ENCODE measurements around the gene CNNM2. TPM values are rescaled to one million over a fixed set of nuclear protein-coding genes. Genes with fewer than 3 reads are reported as not detected.
A peak's percentile ranks its signal among the peaks of the same experiment; 100 is the strongest.
"Not testable (repeated sequence)": the region's sequence is repeated elsewhere in the genome, so short reads cannot be mapped to it uniquely, and the experiment has no call there.

Gene CNNM2
- total RNA-seq, 1 experiment from 2014 or later: 7.6 TPM

DNA sequence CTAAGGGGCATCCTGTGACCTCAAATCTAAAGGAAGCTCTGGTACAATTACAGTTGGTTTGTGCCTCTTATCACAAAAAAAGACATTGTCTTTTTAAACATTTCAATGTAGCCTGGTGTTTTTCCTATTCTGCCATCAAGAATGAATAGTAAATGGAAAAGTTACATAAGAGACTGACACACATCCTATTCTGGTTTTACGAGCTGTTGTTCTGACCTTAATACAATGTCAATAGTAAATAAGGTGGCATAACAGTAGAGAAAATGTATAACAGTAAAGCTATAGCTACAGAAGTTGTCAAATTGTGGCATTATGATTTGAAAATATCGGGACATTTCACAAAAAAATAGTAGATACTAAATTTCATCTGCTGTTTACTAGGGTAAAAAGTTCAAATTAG, 186.6 kb downstream of the CNNM2 start:
- no peak for DNase-seq (ENCODE audit: low read depth, low spot score)
- in situ Hi-C loops (cut with HindIII; ENCODE audit: low pct_unique_long_range_greater_than_20kb, low sequenced_read_pairs): no loop called here

DNA sequence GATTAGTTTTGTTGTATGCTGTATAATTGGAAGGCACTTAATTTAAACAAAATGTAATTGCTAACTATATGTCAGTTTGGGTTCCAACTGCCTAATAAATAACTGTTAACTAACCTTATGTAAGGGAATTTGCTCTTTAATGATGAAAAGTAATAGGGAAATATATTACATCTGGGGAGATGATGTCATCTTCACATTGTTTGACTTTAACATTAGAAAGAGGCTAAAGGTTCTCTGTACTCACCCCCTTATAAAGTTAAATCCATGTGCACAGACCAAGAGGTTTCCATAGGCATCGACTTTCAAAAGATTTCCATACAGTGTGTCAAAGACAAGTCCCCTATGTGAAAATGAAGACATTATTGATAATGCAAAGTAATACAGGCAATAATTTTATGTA, 187.4 kb downstream of the CNNM2 start:
- no peak for DNase-seq (ENCODE audit: low read depth, low spot score)
- in situ Hi-C loops (cut with HindIII; ENCODE audit: low pct_unique_long_range_greater_than_20kb, low sequenced_read_pairs): no loop called here

DNA sequence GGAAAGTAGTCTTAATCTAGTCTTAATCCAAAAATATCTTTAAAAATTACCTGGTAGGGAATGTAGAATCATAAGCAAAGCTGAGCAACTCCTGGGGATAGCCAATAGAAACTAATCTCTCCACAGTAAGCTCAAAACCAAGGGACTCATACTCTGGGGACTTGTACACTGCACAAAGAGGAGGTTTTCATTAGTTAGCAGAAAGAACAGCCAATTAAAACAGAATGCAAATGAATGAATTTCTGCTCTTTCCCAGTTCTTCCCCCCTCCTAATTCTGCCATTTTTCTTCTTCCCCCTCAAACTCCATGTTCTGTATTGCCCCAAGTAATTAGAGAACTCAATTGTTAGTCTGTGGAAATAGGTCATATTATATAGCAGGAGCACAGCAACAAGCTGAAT, 188.4 kb downstream of the CNNM2 start:
- in situ Hi-C loops (cut with HindIII; ENCODE audit: low pct_unique_long_range_greater_than_20kb, low sequenced_read_pairs): no loop called here
- DNase-seq (ENCODE audit: low read depth, low spot score): no peak

DNA sequence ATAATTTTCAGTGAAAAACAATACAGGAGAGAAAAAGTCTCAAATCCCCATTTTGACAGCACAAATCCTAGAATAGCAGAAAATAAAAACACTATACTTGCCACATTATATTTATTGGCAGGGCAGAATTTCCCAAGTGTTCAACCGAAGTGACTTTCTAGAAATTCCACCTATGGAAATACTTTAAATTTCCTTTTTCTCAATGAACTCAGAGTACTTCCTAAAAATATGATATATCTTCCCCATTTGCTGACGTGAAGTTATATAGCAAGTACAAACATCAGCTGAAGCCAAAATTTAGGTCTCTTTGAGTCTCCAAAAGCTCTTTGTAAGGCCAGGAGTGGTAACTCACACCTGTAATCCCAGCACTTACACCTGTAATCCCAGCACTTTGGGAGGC, 191.7 kb downstream of the CNNM2 start:
- in situ Hi-C loops (cut with HindIII; ENCODE audit: low pct_unique_long_range_greater_than_20kb, low sequenced_read_pairs): no loop called here
- DNase-seq (ENCODE audit: low read depth, low spot score): no peak

DNA sequence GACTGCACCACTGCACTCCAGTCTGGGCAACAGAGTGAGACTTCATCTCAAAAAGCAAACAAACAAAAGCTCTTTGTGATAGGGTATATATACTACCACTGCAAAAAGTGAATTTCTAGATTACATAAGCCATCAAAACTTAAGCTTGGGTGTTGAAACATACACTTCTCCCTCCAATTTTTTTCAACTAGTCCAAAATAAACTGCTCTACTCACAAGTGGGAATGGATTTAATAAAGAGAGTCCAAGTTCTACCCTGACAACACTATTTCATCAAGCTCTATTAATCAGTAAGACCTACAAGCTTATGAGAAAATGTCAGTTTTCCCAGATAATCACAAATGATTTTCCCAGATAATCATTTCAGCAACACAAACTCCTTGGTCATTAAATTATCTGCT, 192.3 kb downstream of the CNNM2 start:
- DNase-seq (ENCODE audit: low read depth, low spot score): no peak
- in situ Hi-C loops (cut with HindIII; ENCODE audit: low pct_unique_long_range_greater_than_20kb, low sequenced_read_pairs): no loop called here

DNA sequence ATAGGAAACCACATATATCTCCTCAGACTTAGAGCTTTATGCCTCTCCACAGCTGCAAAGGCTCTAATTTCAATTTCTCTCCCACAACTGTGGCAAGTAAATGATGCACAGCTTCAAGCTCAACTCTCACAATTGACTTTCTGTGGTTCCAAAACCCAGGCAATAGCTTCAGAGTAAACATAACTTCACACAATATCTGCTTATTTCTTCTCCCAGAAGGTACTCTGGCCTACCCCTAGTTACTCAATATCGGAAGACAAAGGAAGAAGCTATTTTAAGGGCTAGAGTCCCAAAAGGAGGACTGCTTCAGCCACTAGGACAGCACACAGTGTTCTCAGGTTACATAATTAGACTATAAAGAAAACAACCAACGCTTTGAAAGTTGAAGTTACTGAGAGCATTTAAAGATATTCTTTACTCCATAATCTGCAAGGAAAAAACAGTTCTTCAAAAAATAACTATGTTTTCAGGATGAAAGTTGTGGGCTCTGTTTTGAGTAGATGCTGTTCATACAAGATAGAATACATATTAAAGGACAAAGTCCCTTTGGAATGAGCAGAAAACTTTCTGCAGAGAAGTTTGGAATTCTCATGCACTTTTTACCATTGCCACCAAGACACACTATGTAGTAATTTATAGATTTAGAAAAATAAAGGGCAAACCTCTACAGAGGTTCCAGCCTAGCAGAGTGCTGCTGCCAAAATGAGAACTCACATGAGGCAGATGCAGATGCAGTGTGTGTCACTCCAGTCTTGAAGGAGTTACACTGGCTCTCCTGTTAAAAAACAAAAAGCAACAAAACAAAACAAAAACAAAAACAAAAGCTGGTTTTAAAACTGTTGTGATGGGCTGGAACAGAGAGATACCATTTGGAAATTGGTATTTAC, 193.2 kb downstream of the CNNM2 start:
- in situ Hi-C loops (cut with HindIII; ENCODE audit: low pct_unique_long_range_greater_than_20kb, low sequenced_read_pairs): no loop called here
- DNase-seq (ENCODE audit: low read depth, low spot score): peak; percentile 16

DNA sequence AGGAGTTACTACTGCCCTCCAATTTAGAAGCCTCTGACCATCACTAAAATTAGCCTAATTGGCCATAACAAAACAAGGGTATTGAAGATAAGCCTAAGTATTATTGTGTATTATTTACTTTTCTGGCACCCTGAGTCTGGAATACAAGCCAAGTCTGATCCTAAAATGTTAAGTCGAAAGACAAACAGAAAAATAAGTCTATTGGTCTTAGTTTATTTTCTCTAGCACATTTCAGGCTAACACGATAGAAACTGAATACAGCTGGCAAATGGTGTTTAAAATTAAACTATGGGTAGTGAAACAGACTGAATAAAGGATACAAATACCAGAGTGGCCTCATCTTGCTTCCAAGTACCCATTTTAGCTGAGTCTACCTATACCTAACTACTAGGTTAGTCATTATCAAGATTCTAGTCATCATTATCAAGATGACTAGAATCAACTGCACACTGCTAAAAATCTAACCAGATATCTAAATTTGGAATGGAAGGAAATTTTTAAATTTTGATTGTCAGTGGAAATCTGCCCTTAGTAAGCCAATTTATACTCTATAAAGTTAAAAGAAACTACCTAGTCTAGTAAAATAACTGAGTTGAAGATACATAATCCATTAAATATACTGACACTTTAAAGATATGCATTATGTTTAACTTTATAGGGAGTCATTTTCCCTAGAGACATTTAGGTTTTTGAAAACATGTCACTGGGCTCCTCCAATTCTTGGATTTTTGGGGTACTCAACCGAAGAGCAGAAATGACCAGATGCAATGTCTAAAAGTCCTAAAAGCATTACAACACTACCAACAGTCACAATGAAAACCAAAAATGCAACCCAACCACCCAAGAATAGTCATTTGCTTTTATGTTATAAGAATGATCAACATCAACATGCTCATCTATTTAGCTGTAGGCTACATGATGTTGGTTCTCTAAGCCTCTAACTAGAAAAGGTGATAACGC, 194.1 kb downstream of the CNNM2 start:
- no peak for DNase-seq (ENCODE audit: low read depth, low spot score)
- in situ Hi-C loops (cut with HindIII; ENCODE audit: low pct_unique_long_range_greater_than_20kb, low sequenced_read_pairs): no loop called here

DNA sequence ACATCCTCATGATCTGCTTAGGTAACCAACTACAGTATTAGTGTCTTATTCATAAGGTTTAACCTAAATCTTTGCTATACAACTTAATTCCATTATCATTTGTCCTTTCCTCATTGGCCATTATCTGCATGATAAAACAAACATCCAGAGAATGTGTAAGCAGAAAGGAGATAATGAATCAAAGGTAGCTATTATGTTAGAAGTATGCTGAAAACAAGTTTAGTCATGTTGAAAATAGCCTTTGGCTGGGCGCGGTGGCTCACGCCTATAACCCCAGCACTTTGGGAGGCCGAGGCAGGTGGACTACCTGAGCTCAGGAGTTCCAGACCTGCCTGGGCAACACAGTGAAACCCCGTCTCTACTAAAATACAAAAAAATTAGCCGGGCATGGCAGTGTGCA, 196.8 kb downstream of the CNNM2 start:
- no peak for DNase-seq (ENCODE audit: low read depth, low spot score)
- in situ Hi-C loops (cut with HindIII; ENCODE audit: low pct_unique_long_range_greater_than_20kb, low sequenced_read_pairs): no loop called here

DNA sequence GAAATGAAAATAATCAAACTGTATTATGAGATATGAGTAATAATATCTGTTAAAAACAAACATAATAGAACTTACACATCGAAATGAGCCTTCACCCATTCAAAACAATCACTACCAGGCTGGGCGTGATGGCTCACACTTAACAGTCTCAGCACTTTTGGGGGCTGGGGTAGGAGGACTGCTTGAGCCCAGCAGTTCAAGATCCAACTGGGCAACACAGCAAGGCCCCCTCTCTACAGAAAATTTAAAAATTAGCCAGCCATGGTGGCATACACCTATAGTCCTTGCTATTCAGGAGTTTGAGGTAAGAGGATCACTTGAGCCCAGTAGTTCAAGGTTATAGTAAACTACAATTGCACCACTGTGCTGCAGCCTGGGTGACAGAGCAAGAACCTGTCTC, 199.2 kb downstream of the CNNM2 start:
- in situ Hi-C loops (cut with HindIII; ENCODE audit: low pct_unique_long_range_greater_than_20kb, low sequenced_read_pairs): no loop called here
- no peak for DNase-seq (ENCODE audit: low read depth, low spot score)

DNA sequence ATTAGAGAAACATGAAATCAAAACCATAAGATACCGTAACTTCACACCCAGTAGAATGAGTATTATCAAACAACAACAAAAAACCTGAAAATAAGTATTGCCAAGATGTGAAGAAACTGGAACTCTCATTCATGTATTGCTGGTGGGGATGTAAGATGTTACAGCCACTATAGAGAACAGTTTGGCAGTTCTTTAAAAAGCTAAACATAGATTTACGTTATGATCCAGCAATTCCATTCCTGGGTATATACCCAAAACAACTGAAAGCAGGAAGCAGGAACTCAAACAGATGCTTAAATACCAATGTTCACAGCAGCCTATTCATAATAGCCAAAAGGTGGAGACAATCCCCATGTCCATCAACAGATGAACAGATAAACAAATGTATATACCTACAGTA, 202.5 kb downstream of the CNNM2 start:
- no peak for DNase-seq (ENCODE audit: low read depth, low spot score)
- in situ Hi-C loops (cut with HindIII; ENCODE audit: low pct_unique_long_range_greater_than_20kb, low sequenced_read_pairs): no loop called here

DNA sequence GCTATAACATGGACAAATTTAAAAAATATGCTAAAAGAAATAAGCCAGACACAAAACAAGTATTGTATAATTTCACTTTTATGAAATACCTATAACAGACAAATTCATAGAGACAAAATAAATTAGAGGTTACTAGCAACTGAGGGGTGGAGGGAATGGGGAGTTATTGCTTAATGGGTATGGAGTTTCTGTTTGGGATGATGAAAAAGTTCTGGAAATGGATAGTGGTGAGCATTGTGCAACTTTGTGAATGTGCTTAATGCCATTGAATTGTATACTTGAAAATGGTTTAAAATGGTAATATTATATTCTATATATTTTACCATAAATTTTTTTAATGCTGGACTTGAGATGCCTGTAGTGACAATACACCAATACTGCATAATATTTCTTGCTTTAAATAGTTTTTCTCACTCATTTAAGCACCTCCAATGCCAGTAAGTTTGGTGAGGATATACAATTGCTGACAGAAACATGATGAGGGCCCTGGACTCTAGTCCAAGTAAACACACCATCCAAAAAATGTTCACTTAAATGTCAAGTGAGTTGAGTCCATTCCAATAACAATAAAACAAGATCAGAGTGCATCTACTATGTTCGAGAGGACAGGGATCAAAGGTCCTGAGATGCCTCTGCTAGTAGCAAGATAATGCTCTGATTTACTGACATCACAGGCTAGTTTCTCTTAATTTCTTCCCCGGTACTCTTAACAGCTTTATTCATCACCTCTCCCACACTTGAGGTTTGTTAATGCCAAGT, 203.1 kb downstream of the CNNM2 start:
- in situ Hi-C loops (cut with HindIII; ENCODE audit: low pct_unique_long_range_greater_than_20kb, low sequenced_read_pairs): no loop called here
- no peak for DNase-seq (ENCODE audit: low read depth, low spot score)

DNA sequence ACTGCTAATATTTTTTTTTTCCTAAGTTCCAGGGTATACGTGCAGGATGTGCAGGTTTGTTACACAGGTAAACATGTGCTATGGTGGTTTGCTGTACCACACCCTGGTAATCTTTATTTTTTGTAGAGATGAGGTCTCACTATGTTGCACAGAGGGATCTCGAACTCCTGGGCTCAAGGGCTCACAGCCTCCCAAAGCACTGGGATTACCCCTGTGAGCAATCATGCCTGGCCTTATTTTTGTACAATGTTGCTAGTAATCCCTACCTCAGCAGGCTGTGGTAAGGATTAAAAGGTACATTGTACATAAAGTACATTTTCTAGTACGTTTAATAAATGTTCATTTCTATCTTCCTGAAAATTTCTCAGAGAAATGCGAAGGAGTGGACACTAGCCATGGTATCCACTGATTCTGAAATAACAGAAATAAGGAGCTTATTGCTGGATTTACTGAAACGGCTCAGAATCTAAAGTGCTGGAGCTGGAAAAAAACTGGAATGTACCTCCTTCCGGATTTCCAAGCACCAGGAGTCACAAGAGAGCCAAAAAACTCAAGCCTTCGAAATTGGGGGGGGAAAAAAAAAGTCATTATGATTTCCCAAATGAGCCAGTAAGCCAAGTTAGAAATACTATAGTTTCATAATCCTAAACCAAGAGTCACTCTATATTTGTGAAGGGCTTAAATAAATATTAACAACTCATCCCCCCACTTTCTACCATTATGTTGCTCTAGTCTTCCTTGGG, 205.4 kb downstream of the CNNM2 start:
- in situ Hi-C loops (cut with HindIII; ENCODE audit: low pct_unique_long_range_greater_than_20kb, low sequenced_read_pairs): no loop called here
- DNase-seq (ENCODE audit: low read depth, low spot score): no peak

DNA sequence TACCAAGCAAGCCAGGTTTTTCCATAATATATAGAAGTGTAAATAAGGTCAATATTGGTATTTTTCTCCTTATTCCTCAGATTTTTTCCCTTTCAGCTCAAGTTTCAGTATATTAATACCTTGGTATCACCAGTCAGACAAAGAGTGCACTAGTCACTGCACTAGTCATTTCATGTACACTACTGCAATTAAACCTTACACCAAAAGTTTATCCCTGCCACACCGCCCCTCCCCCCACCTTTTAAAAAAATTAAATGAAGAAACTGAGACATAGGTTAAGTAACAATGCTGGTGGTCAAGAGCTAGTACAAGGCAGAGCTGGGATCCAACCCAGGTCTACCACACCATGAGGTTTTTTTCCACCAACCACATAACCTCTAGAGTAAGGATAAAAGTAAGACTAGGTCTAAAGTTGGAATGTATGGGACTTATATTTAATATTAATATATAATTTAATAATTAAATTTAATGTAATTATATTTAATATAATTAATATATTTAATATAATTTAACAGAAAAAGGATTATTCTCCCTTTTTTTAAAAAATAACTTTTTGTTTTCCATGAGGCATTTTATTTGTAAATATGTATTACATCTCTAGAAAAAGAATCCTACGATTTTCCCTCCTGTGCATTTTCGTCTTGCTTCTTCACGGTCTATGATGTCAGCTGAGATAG, 206.5 kb downstream of the CNNM2 start:
- in situ Hi-C loops (cut with HindIII; ENCODE audit: low pct_unique_long_range_greater_than_20kb, low sequenced_read_pairs): no loop called here
- no peak for DNase-seq (ENCODE audit: low read depth, low spot score)

DNA sequence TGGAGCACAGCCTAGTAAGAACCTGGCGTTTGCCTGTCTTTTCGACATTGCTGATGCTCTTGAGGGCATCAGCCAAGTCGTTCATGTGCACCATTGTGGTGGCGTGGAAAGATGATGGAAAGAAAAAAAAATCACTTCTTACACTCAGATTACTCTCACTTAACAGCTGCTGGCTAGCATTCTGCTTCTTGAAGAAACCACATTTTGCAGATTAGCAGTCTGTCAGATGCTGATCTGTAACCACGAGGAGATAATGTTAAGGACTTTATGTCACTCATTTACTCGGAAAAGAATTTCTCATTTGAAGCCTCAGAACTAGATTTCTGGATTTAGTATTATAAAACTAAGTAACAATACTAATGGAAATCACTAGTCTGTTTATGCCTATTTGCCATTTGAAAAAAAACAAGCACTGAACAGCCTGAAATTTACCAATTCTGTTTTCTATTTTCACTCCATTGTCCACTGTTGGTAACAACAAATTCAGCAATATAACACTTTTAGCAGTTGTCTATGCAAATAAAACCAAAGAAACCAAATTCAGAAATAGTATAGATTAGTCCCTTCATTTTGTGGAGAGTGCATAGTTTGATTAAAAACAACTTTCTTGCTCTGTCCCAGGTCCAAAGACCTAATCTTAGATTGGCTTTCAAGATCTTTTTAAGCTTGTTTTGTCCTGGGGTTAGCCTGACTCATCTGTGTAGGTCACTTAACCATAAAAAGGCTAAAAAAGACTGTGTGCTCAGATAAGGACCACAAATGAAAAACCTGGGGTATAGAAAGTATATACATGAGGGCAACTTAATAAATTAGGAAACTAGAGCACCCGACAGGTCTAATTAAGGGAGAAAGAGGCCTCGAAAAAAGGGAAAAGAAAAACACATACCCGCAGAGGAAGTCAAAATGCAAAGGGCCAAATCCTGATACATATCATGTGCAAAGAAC, 207.5 kb downstream of the CNNM2 start:
- in situ Hi-C loops (cut with HindIII; ENCODE audit: low pct_unique_long_range_greater_than_20kb, low sequenced_read_pairs): no loop called here

DNA sequence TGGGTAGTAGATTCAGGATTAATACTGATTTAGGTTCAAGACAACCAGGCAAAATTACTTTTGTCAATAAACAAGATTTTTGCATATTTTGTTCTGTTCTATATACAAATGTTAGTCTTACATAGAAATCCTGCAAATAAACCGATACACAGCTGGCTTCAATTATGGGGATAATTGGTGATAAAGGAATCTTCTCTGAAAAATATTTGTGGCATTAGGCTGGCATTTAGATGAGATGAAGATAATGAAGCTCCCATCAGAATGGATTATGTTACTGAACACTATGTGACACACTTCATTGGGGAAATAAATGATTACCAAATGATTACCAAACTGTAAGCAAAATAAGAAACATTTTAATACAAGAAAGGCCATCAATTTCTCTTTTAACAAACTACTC, 209.1 kb downstream of the CNNM2 start:
- in situ Hi-C loops (cut with HindIII; ENCODE audit: low pct_unique_long_range_greater_than_20kb, low sequenced_read_pairs): no loop called here
- DNase-seq (ENCODE audit: low read depth, low spot score): no peak

More for the DNA sequence above, 207.5 kb downstream of the CNNM2 start:
- no peak for DNase-seq (ENCODE audit: low read depth, low spot score)

DNA sequence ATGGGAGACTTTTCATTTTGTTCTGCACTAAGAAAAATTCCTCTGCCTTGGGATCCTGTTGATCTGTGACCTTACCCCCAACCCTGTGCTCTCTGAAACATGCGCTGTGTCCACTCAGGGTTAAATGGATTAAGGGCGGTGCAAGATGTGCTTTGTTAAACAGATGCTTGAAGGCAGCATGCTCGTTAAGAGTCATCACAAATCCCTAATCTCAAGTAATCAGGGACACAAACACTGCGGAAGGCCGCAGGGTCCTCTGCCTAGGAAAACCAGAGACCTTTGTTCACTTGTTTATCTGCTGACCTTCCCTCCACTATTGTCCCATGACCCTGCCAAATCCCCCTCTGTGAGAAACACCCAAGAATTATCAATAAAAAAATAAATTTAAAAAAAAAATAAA, 212.1 kb downstream of the CNNM2 start:
- in situ Hi-C loops (cut with HindIII; ENCODE audit: low pct_unique_long_range_greater_than_20kb, low sequenced_read_pairs); DNase-seq (ENCODE audit: low read depth, low spot score): not testable (repeated sequence)

Data from SK-MEL-5 (cell line).